ENCODE data around the gene SDR42E2. TPM values are rescaled to one million over a fixed set of nuclear protein-coding genes. Genes with fewer than 3 reads are reported as not detected.

SDR42E2 gene
- total and polyA plus RNA-seq, 10 of the 15 experiments (the other 5 are each of a cell fraction or from before 2014, with no cell fraction given), result 0.01 to 0.09 (median 0.08) TPM; not detected in 4

- TF ChIP-seq RFX5 (IDR thresholded peaks at IDR 0.05; ENCODE audit: low read depth, low read length) (no peak), HSF1 (IDR thresholded peaks at IDR 0.05; ENCODE audit: low read depth, low read length) (no peak)
Observed at GRCh38 chr16:22222998-22223397, 60.7 kb downstream of the SDR42E2 start (continued).

GRCh38 chr16:22225060-22225459 is 62.8 kb downstream of the SDR42E2 start:
- Histone ChIP-seq H3K9me3 (replicated peaks; ENCODE audit: control insufficient read depth, insufficient read depth, low read length) (no peaks in the 10 kb centered on the region), H3K79me2 (ENCODE audit: control insufficient read depth, insufficient read depth, low read length) (peaks cover 3% of the 10 kb centered on the region), H2AFZ (ENCODE audit: control insufficient read depth, low read depth, low read length) (no peak overlapping the region), H3K4me3 (no peak overlapping the region), H3K4me2 (ENCODE audit: control insufficient read depth, insufficient read depth) (no peak overlapping the region), H3K4me1 (ENCODE audit: control insufficient read depth, insufficient read depth, low read length) (no peaks in the 10 kb centered on the region), H4K20me1 (ENCODE audit: control insufficient read depth, insufficient read depth) (no peaks in the 10 kb centered on the region), H3K9ac (ENCODE audit: control insufficient read depth, insufficient read depth, low read length) (no peak overlapping the region), H3K27me3 (replicated peaks in 1 of 2; ENCODE audit: control insufficient read depth in 2 of 2, insufficient read depth in 2 of 2, low read length in 1 of 2) (no peaks in the 10 kb centered on the region), H3K27ac (ENCODE audit: control insufficient read depth, insufficient read depth) (no peak overlapping the region), H3K36me3 (ENCODE audit: control insufficient read depth in 2 of 2, insufficient read depth in 2 of 2, low read length in 1 of 2) (peaks cover 3 to 7% of the 10 kb centered on the region in 2 experiments; a peak in 3 of 4 replicates)
- no peak for FAIRE-seq
- ChIA-PET SMC1A (ENCODE audit: uncharacterized antibody, unreplicated experiment) (no interaction called here), CTCF (no interaction called here), POLR2A (interaction anchor here (0.7 to 1.3 kb wide), 2 partner anchors 18 to 579 kb away, joined by 3 read pairs; no protein-coding TSS in a partner anchor), RAD21 (ENCODE audit: unreplicated experiment) (interaction anchor here (1.1 kb wide), 1 partner anchor 29 kb away, joined by 3 read pairs; no protein-coding TSS in a partner anchor)
- in situ Hi-C loops (cut with MboI) (no loop called here), intact Hi-C loops (cut with micrococcal nuclease; ENCODE audit: unreplicated experiment) (no loop called here)
- no peak for ATAC-seq
- no peak for TF ChIP-seq KAT2A (conservative IDR thresholded peaks at IDR 0.05; ENCODE audit: control insufficient read depth, low read depth, low read length)
- TF ChIP-seq BCL11A (IDR thresholded peaks at IDR 0.05; ENCODE audit: low read depth, low read length), result no peak
- TF ChIP-seq NR2C1 (IDR thresholded peaks at IDR 0.05), result no peak
- TF ChIP-seq IKZF1 (conservative IDR thresholded peaks at IDR 0.05), result no peak
- TF ChIP-seq NR2C2 (IDR thresholded peaks at IDR 0.05; ENCODE audit: borderline replicate concordance, control insufficient read depth, insufficient read length, low read depth), result no peak
- TF ChIP-seq ELK1 (IDR thresholded peaks at IDR 0.05; ENCODE audit: low read depth, low read length), result no peak
- TF ChIP-seq FOXK2 (IDR thresholded peaks at IDR 0.05), result no peak
- no peak for TF ChIP-seq SREBF2 (IDR thresholded peaks at IDR 0.05; ENCODE audit: low read length)
- no peak for TF ChIP-seq MTA2 (IDR thresholded peaks at IDR 0.05; ENCODE audit: low read depth)
- no peak for TF ChIP-seq PBX3 (IDR thresholded peaks at IDR 0.05; ENCODE audit: insufficient replicate concordance, low read depth, low read length)
- no peak for DNase-seq (ENCODE audit: low read depth, low spot score)
- BruUV-seq (replicated peaks), result no TSS peak
- 72% methylated on average over 7 of the region's 7 CpGs for WGBS (ENCODE audit: insufficient coverage, insufficient replicate concordance, low lambda C conversion rate, missing lambda C conversion rate)

Data from GM12878 (cell line).